NCI-H1436 treated with DMSO at 0.1 percent for 48 hours (cell line): ENCODE measurements around the gene PANK1.

Source experiments
- DNase-seq: peaks from one replicate; lab custom pipeline; 2025; lab: John Stamatoyannopoulos, UW

PANK1 gene

DNA sequence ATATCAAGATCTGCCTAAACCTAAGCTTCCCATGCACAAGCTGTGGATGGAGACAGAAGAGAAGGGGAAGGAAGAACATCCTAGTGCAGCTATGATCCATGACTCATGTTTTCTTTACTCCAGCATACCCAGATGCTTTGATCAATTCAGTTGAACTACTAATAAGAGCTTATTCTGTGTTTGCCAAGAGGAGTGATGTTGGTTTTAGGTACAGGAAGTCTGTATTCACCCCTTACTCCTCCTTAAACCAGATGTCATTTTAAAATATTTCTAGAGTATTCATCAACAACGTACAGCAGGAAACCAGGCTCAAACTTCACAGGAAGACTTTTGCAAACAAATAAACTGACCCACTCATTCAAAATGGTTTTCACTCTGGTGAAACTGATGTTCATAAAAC, 29.2 kb downstream of the PANK1 start:
- no peak for DNase-seq

DNA sequence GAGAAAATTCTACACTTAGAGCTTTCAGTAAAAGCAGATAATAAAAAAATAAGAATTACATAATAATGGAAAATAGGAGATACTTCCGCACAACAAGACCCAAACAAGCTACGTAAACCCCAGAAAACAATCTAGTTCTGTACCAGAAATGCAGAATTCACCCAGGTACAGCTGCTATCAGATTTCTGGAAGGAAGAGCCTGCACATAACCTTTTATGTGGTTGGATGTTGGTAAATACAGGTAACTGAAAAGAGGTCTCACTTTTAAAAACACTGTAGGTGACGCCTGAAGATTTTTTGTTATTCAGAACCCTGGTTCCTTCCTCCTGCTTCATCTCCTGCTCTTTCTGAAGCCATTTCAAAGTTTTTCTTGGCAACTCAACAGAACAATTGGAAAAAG, 29.9 kb downstream of the PANK1 start:
- DNase-seq: no peak

DNA sequence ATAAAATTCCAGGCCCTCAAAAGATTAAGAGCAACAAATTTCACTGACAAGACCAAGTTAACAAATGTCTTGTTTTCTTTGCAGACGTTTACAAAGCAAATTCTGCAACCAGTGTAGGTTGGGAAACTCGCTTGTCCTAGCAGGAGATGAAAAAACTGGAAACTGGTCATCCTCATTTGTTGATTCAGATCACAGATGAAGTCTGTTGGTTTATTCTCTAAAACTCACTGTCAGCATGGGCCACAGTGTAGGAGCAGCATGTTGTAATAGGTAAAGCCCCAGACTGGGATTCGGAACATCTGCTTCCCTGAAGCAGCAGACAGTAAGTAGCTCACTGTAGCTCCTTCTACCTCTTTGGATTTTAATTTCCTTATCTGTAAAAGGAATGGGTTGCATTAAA, 31.5 kb downstream of the PANK1 start:
- no peak for DNase-seq

DNA sequence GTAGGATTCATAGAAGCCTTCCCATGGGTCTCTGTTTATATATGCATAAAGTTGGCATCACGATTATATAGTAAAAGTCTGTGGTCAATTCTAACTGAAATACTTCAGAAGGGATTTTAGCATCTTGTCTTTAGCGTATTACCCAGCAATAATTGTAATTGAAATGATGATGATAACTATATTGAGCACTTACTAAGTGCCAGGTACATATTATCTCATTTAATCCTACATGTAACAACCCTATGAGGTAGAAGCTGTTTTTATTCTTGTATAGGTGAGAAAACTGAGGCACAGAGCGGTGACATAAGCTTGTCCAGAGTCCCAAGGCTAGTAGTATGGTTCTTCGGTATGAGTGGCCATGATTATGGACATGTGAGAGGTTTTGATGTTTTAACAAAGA, 33.8 kb downstream of the PANK1 start:
- no peak for DNase-seq

DNA sequence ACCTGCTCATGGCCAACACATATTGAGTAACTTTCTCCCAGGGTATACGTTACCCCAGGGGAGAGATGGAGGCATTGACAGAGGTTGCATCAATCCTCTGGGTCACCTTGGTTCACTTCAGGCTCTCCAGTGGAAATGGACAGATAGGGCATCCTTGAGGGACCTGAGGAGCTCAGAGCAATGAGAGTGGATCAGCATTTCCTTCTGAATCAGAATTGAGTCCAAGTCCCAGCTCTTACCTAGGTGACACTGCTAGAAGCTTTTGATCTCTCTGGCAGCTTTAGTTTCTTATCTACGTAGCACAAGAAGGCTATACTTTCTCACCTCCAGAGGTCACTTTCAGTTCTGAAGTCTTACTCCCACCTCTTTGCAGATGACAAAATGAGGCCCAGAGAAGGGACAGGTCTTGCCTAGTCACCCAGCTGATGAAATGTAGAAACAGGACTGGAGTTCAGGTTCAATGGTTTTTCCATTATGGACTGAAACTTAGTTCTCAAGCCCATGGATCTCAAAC, 35.2 kb downstream of the PANK1 start:
- no peak for DNase-seq

DNA sequence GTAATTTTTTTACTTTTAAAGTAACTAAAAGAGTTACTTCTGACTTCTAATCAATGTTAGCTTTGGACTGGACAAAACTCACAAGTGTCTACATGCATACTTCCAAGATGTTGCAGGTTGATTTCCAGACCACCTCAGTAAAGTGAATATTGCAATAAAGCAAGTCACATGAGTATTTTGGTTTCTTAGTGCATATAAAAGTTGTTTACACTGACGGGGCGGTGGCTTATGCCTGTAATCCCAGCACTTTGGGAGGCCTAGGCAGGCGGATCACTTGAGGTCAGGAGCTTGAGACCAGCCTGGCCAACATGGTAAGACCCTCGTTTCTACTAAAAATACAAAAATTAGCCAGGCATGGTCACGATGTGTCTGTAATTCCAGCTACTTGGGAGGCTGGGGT, 40.8 kb downstream of the PANK1 start:
- DNase-seq: no peak

DNA sequence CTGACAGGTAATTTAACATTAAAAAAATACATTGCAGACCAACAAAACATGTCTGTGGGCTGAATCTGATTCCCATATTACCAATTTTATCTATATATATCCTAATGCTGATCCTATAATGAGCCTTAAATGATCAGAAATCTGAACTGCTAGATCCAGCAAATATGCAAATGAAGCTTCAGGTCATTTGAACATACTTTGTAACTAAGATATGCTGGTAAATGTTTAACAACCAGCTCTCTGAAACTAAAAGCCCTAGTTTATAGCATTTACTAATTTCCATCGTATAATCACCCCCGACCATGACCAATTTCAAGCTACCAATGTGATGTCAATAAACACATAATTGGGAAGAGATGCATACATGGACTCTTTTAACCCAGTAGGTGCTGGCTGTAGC, 42.1 kb downstream of the PANK1 start:
- DNase-seq: no peak

DNA sequence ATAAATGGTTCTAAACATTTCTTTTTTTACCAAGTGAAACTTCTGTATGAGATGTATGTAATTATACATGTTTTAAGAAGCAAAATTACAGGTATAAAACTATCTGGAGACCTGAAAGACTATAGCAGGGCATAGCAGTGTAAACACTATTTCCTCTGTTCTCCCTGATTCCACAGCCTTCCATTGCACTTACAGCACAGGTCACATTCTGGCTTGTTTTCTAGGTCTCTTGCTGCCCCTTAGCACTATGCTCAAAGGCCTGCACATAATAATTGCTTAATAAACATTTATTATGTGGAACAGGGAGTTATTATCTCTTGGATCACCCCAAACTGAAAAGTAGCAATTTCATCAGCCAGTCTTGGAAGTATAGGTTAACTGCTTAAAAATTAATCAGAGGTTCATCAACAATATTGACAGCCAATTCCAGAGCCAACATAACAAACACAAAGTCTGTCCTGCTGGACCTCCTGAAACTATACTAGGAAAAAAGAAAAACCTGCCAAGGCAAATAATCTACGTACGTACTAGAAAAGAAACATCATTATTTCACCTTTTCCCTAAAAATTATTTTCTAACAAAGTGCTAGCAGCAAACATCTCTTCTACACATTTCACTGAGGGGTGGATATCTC, 43.2 kb downstream of the PANK1 start:
- no peak for DNase-seq

DNA sequence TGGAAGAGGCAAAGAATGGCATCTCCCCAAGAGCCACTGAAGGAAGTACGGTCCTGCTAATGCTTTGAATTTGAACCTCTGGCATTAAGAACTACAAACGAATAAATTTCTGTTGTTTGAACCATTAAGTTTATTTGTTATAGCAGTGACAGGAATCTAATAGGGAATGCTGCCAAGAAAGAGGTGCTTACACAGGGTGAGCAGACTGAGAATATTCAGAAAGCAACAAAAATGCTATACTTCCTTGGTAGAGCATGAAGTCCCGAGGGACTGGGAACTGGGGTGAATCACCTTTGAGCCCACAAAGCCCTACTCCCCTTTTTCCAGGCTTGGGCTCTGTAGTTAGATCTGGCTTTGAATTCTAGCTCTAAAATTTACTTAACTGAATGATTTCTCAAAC, 45.0 kb downstream of the PANK1 start:
- no peak for DNase-seq

DNA sequence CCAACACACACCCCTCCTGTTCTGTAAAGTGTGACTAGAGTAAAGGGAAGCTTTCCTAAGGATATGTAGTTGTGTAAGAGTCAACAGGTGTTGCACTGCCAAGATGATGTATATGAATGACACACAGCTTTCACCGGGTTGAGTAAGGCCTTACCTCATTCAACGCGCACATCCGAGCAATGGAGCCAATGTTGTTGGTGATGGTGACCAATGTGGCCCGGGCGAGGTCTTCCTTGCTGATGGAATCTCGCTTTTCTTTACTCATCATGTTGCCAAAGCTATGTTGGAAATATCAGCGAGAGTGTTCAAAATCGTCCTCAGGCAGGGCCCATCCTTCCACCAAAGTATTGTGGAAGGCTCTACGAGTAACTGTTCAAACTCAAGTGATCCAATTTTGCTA, 52.0 kb downstream of the PANK1 start:
- DNase-seq: no peak

DNA sequence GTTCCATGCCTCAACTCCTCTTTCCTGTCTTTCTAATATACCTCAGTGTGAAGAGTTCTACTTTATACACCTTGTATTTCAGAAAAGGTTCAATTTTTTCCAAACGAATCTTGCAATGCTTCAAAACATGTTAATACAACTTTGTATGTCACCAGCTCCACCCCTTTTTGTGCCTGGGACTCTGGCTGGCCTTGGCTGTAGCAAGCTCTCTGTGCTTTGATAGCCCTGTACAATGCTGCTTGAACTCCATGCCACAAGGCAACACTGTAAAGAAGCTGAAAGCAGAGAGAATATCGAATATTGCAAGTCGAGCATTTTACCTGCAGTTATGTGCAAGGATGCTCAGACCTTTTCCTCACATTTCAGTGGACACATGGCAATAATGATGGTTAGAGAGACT, 52.5 kb downstream of the PANK1 start:
- DNase-seq: no peak

DNA sequence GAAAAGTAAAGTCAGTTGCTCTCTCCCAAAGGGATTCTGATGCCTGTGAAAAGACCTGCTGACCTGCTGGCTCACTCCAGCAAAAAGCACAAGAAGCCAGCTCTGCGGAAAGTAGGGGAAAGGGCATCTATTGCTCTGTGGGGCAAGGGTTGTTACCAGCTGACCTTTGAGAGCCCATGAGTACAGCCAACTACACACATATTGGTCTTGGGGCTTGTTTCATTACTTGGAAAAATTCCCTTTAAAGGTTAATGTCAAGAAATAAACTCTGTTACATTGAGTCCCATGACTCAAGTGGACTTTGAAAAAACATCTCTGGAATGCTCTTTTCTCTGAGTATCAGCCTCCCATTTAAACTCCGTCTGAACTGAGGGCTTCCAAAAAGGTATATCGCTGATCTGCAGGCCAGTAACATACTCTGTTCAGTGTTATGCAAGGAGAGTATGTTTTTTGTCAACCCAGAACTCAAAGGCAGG, 53.2 kb downstream of the PANK1 start:
- no peak for DNase-seq

DNA sequence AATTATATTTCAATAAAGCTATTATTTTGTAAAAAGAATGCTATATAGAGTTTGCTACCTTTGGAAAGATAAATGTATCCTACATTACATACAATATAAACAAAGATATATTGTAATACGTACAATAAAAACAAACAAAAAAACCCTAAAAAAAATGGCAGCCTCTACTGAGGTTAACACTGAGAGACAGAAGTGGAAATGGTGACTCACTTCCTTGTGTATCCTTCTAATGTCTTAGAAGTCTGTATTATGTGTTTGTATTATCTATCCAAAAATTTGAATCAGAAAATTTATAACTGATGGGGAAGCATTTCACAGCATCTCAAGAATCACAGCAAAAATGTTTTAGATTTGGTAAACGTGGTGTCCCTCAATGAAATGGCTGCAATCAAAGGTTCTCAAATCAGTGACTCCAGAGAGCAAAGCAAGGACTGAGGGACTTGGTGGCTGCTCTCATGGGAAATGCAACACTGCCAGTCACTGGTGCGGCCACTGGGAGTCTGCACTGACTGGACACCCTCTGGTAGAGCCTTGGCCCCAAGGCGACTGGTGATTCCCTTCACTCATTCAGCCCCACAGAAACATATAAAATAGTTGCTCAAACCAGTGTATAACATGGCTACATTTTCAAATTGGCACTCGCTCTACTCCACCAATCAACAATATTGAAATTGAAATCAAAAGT, 53.8 kb downstream of the PANK1 start:
- no peak for DNase-seq

DNA sequence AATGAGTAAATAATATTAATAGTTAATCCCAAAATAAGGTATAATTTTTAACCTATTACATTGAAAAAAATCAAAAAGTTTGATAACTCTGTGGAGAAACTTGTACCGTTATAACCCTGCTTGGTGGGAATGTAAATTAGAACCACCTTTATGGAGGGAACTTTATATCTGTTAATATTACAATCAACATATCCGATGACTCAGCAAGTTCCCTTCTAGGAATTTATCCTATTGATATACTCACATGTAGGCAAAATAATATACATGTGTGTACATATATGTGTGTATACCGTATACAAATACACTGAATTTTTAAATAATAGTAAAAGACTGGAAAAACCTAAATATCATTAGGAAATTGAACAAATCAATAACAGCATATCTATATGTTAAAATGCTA, 54.7 kb downstream of the PANK1 start:
- no peak for DNase-seq

DNA sequence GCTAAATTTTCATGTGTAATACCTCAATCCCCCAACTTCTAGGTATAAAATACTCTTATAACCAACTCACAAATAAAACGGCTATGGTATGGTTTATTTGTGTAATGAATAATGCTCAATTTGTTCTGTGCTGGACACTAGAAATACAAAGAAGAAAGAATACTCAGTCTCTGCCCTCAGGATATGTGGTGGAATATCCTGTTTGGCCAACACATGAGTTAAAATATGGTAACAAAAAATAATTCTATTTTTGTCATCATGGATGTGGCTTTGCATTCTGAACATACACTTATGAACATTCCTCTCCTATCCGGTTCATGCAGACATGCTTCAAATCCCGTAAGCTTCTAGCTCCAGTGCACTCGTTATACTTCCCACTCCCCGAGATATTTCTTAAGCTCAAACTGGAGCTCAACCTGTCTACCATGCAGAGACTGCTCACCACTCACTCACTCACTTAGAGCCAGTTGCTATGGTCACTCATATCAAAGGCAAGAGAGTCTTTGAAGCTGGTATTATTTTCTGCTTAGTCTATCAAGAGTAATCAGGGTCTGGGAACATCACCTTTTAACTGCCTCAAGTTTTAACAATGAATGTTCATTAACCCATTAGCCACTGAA, 55.8 kb downstream of the PANK1 start:
- no peak for DNase-seq

DNA sequence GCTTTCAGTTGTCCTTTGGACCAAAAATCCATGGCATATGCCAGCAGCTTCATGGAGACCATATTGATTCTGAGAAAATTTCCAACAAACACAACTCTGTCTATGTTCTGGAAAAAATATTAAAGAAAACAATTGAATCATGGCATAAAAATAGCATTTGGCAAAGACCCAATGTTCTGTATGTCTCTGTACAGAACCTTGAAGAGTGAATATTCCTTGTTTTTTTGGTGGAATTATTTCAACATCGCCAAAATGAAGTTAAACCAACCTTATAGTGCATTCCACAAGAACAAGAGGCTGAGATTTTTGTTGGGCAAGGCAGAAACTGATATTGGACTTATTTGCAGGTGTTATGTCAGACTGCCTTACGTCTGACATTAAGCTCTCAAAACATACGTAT, 56.4 kb downstream of the PANK1 start:
- DNase-seq: no peak

DNA sequence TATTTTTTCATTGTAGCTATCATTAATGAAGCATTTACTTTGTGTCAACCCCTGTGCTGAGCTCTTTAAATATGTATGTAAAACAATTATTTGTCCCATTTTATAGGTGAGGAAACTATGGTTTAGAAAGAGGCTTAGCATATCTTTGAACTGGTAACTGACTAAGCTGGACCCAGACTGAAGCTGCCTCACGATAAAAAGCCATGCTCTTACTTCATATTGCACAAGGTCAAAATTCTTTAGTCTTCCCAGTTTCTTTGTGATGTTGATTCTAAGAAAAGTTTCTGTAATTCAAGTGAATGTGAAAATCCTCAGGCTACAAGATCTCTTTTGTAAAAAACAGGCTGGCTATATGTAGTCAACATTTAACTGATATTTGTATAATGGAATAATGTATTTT, 63.0 kb downstream of the PANK1 start:
- no peak for DNase-seq

DNA sequence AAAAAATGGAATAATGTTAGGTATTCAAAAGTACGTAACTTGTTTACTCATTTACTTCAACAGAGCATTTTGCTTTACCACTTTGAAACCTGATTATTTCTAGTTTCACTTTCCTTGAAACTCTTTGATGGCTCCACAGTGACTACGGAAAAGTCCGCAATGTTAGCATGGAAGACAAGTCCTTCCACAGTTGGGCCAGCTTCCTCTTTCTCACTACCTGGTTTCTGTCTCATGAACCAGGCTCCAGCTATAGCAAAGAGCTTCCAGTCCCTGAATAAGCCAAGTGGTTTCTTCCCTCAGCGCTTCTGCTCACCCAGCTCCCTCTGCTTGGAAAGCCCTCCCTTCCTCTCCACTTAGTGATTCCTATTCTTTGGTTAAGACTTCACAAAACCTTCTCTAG, 64.8 kb downstream of the PANK1 start:
- DNase-seq: no peak

DNA sequence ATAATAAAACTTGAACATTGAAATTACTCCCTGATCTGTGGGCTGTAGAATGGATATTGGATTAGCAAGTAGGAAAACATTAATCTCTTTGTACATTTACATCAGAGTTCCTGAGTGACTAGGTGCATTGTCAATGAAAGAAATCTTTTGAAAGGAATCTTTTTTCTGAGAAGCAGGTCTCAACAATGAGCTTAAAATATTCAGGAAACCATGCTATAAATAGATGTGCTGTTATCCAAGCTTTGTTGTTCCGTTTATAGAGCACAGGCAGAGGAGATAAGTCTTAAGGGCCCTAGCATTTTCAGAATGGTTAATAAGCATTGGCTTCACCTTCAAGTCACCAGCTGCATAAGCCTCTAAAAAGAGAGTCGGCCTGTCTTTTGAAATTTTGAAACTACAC, 68.3 kb downstream of the PANK1 start:
- no peak for DNase-seq

DNA sequence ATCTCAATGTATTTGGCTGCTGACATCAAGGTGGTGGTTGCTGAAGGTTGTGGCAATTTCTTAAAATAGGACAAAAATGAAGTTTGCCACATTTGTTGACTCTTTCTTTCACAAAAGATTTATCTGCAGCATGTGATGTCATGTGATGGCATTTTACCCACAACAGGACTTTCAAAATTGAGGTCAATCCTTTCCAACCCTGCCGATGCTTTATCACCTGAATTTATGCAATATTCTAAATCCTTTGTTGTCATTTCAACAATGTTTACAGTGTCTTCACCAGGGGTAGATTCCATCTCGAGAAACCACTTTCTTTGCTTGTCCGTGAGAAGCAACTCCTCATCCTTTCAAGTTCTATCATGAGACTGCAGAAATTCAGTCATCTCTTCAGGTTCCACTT, 69.0 kb downstream of the PANK1 start:
- no peak for DNase-seq

DNA sequence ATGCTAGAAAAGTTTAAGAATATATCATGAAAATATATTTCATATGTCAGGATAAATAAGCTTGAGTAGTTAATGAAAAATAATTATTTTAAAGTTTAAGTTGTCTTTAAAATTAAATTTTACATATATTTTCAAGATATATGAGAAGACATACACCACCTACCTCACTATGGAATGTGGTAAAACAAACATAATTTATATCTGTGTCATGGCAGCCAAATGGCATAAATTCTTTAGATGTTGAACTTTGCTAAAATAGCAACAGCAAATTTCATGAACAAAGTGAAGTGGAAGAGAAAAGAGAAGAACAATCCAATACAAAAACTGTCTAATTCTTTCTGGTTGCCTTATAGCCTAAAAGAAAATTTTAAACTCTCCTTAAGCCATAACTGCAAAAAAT, 70.0 kb downstream of the PANK1 start:
- DNase-seq: no peak

DNA sequence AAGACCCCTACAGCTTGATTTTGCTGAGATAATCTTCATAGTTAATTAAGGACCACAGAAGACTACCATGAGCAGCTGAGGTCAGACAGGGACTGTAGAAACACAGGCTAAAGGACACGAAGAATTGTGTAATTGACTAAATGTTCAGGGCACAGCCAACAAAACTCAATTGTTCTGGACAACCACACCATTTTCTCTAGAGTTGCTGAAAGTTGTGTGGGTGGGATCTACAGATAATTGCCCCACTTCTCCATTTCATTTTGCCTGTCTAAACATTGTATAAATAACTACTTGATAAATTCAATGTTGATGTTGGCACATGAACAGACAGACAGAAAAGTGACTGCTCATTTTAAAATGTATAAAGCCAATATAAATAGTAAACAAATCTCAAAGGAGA, 70.7 kb downstream of the PANK1 start:
- no peak for DNase-seq

DNA sequence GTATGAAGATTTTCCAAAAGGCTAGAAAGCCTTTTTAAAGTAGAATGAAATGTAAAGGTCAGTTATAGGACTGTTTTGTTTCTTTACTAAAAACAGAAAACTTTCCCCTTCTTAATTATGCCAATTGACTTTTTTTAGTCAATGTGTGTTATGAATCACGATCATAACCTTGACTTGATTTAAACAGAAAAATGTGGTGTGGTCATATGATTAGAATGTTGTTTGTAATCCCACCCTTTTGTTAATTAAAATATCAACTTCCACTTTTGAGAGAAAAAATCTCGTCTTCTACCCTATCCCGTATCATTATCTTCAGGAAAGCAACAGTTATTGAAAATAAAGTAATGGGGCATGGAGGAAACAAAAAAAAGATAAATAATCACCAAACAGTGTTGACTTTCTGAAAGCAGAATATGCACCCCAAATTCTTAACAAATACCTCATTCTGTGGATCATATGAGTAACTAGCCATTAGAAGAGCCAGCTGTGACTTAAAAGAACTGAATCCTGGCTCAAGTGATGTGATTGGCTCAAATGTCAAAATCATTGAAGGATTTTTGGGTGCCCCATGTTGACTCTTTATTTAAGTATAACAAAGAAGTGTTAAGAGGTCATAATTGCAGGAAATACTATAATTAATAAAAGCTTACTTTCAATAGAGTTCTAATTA, 77.3 kb downstream of the PANK1 start:
- no peak for DNase-seq
